NCI-H146 treated with DMSO at 0.1 percent for 48 hours (cell line): ENCODE data around the gene GM2A.
"Not testable (repeated sequence)": the region's sequence is repeated elsewhere in the genome, so short reads cannot be mapped to it uniquely, and the experiment has no call there.

ENCODE experiments used
- DNase-seq: peaks from one replicate; lab custom pipeline; 2025; ENCODE audit not compliant: unreplicated experiment; lab: John Stamatoyannopoulos, UW

The GM2A gene

DNA sequence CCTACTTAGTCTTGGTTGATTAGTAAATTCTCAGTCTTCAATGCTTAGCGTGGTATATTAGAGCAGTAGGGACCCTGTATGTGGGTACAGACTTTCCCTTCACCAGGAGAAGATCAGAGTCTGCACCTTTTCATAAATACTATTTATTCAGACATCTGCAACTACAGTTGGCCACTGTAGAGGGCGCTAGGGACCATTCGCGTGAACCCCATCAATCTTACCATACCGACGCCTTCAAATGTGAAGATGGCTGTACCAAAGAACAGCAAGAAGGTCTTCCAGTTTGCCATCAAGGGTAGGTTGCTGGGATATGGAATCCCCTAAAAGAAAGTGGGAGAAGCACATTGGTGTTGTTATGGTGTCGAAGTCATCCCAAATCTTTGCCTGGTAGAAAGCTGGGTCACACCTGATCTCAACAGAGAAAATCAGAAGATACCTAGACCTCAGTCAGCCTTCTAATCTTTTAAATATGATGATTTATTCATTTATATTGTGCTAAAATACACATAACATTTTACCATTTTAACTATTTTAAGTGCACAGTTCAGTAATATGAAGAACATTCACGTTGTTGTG, 31.5 kb downstream of the GM2A start:
- DNase-seq: no peak

DNA sequence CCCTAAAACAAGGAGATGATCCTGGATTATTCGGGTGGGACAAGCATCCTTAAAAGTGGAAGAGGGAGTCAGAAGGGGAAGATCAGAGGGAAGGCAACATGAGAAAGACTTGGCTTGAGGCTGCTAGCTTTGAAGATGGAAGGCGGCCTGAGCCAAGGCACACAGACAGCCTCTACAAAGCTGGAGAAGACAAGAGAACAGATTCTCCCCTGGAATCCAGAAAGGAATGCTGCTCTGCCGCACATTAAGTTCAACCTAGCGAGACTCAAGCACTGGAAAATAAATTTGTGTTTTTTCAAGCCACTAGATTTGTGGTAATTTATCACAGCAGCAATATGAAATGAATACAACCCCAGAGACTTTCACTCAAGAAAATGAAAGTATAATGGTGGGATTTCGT, 32.7 kb downstream of the GM2A start:
- DNase-seq: no peak

DNA sequence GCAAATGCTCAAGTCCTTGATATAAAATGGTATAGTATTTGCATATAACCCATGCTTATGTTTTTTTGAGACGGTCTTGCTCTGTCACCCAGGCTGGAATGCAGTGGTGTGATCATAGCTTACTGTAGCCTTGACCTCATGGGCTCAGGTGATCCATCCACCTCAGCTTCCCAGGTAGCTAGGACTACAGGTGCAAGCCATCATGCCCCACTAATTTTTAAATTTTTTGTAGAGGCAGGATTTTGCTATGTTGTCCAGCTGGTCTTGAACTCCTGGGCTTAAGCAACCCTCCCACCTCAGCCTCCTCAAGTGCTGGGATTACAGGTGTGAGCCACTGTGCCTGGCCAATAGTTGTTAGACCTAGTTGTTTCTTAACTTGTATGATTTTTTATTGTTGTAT, 33.3 kb downstream of the GM2A start:
- no peak for DNase-seq

DNA sequence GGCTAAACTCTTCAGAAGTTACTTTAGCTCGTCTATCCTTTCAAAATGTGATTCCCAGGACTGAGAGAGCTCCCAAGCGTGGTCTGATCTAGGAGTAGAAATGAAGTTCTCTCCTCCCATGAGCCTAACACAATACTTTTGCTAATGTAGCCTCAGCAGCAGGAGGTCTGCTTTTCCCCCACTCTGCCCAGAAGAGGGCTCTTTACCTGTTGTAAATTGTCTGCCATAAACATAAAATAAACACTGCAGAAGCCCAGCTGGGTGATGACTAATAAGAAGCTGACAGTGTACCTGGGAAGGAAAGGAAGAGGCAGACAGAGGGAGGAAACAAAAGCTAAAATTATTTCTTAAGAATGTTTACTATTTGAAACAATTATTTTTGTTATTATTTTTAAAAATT, 35.2 kb downstream of the GM2A start:
- DNase-seq: no peak

DNA sequence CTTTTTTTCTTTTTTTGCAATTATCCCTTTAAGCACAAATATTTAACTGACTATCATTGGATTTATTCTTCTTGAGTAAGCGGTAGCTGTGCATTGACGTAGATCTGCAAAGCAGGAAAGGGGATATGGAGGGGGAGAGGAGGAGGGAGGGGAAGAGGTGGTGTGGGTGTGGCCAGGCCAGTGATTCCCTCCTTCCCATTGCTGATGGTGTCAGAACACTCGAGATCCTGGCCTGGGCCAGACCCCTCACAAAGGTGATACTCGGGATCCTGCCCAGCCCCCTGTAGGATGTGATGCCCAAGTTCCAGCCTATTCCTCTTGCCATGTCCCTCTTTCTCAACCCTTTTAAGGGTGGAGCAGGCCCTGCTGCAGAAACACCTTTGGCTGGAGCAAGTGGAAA, 40.6 kb downstream of the GM2A start:
- no peak for DNase-seq

DNA sequence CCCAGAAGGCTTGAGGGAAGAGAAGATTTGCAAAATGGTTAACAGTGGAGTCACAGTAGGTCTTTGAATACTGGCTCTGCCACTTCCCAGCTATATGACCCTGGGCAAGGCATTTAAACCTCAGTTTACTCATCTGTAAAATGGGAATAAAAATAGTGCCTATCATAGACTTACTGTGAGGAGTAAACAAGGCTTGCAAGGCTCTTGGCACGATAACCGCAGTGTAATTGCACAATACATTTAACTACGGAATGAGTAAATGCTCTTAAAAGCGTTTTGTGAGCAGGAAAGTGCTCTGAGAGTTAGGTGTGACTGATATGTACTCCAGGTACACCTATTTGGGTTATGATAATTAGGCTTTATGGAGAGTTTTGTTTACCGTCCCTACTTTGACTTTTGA, 42.2 kb downstream of the GM2A start:
- DNase-seq: no peak

DNA sequence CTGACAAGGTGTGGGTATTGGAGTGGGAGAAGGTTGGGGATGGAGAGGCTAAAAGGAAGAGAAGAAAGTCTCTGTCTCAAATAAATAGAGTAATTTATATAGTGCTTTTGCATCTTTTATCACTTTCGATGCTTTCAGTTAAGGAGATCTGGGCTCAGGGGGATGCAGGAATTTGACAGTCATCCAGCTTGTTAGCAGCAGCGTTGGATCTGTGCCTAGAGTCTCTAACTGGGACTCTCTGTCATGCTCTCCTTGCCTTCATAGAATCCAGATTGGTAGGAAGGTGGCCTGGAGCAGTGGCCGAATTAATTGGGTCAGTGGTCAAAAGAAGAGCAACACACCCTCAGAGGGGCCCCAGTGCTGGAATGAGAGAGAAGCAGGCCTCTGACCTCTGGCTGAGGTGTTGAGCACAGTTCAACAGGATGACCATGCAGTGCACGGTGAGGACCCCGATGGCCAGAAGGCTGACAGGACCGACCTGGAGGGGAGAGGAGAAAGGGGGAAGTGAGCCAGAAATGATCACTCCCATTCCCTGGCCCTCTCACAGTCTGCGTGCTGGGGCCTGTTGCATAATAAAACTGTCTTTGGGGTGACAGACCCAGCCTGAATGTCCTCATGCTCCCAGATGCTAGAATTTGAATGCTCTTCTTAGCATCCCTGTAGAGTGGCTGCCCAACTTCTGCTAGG, 42.9 kb downstream of the GM2A start:
- DNase-seq: no peak

DNA sequence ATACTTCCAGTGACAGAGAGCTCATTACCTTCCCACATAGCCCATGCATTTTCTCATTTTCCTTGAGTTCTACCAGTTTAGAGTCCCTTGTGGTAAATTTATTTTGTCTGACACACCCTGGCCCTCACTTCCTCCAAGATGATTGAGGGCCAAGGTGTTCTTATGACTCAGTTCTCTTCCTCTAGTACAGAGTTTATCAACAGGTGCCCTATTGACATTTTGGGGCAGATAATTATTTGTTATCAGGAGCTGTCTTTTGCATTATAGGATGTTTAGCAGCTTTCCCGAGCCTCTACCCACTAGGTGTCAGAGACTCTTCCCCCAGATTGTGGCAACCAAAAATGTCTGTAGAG, 43.5 kb downstream of the GM2A start:
- DNase-seq: no peak

DNA sequence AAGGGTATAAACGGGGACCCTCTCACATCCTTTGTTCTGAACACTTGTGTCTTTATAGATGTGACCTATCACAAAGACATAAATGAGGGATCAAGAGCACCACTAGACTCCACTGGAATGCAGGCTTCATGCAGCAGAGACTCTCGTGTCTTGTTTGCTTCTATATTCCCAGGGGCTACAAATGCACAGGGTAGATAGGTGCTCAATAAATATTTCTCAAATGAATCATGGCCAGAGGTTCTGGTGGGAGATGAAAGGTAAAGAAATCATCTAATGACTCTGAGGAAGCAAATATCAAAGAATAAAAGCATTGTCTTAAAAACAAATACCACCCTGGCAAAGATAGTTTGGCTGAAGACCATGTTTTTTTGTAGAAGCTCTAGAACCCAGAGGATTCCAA, 44.0 kb downstream of the GM2A start:
- DNase-seq: no peak

DNA sequence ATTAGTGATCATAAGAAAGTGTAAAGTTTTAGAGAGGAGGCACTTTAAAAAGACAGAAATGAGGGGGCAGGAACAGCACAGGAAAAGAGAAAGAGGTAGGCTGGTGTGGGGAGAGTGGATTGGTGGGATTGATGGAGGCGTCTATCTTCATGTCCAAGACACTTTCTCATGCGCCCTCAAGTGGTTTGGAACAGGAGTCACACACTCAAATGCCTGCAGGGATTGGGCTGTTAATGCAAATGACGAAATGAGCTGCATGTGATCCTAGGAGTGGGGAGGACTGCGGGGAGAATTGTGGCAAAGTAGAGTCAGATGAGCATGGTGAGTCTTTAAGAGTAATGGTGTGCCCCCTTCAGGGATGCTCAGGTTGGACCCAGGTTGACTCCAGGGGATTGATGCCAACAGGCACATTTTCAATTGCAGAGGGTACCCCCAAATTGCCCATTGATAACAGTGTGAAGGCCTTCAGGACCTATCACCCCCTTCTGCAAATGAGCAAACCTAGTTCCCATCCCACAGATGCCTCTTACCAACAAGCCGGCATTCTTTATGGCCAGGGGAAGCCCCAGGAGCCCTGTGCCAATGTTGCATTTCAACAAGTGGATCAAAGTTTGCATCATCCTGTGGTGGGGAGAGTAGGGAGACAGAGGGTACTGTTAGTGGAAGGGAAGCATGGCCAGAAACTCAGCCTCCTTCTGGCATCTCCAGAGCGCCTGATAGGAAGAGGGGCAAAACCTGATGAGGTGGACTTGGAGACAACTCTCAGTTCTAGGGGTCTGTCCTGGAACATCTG, 45.3 kb downstream of the GM2A start:
- DNase-seq: no peak

DNA sequence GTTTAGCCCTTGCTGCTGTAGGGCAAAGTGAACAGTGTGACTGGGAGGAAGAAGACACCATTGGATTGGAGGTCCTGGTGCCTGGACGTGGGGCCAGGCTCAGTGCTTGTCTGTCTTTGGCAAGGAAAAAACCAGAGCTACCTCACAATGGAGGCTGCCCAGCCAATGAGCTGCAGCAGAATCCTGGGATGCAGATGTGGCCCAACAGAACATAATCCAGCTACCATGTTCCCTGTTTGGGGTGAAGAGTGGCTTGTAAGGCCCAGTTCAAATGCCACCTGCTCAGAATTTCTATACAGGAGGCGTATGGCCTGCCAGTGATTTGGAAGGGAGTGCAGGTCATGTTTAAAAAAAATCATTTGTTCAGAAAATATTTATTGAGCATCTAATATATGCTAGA, 50.7 kb downstream of the GM2A start, which contains the start of gene SLC36A3:
SLC36A3 (minus strand) TSS at position 101 of the 400 bp plus-strand sequence. CDS start 412 bp downstream, outside the sequence.
- DNase-seq: no peak

DNA sequence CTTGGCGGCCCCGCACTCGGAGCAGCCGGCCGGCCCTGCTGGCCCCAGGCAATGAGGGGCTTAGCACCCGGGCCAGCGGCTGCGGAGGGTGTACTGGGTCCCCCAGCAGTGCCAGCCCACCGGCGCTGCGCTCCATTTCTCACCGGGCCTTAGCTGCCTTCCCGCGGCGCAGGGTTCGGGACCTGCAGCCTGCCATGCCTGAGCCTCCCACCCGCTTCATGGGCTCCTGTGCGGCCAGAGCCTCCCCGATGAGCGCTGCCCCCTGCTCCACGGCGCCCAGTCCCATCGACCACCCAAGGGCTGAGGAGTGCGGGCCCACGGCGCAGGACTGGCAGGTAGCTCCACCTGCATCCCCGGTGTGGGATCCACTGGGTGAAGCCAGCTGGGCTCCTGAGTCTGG, 56.3 kb downstream of the GM2A start:
- DNase-seq: not testable (repeated sequence)

DNA sequence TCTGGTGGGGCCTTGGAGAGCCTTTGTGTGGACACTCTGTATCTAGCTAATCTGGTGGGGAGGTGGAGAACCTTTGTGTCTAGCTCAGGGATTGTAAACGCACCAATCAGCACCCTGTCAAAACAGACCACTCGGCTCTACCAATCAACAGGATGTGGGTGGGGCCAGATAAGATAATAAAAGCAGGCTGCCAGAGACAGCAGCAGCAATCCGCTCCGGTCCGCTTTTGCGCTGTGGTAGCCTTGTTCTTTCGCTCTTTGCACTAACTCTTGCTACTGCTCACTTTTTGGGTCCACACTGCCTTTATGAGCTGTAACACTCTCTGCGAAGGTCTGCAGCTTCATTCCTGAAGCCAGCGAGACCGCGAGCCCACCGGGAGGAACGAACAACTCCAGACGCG, 56.8 kb downstream of the GM2A start:
- DNase-seq: not testable (repeated sequence)

DNA sequence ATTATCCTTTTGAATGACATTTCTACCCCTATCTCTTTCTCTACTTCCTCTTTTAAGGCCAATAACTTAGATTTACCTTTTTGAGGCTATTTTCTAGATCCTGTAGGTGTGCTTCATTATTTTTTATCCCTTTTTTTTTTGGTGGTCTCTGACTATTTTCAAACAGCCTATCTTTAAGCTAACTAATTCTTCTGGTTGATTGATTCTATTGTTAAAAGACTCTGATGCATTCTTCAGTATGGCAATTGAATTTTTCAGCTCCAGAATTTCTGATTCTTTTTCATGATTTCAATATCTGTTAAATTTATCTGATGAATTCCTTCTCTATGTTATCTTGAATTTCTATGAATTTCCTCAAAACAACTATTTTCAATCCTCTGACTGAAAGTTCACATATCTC, 57.9 kb downstream of the GM2A start:
- DNase-seq: no peak

DNA sequence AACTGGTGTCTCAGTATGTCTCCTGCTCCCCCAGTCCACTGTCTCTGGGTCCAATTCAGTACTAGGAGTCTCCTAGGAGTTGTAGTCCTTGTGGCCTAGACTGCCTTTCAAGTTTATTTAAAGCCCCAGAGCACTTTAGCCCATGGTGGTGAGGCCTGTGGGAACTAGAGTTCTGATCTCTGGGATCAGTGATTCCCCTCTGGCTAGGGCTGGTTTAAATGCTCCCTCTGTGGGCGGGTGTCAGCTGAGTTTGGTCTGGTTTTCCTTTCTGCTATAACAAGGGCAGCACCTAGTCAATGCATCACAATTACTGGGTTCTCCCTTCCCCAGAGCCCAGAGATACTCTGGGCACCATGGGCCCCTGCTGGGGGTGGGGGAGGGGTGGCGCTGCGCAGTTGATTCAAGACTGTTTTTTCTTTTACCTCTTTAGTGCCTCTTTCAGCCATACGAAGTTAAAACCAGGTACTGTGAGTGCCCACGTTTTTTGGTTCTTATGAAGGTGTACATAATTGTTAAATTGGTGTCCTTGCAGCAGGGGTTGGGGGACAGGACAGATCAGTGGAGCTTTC, 59.9 kb downstream of the GM2A start:
- no peak for DNase-seq

DNA sequence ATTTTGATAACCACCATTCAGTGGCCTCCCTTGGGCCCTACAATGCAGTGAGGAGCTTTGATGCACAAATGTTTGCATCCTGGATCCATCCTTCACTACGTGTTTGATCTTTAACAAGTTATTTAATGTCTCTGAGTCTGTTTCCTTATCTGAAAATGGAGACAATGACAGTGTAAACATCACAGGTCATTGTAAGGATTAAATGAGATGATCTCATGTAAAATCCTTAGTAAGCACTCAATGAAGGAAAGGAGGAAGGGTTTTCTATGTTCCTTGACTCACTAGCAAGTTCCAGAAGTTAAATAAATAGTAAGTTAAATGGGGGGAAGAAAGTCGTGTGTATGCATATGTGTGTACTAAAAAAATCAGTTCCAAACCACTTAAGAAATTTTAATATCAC, 60.4 kb downstream of the GM2A start:
- no peak for DNase-seq

DNA sequence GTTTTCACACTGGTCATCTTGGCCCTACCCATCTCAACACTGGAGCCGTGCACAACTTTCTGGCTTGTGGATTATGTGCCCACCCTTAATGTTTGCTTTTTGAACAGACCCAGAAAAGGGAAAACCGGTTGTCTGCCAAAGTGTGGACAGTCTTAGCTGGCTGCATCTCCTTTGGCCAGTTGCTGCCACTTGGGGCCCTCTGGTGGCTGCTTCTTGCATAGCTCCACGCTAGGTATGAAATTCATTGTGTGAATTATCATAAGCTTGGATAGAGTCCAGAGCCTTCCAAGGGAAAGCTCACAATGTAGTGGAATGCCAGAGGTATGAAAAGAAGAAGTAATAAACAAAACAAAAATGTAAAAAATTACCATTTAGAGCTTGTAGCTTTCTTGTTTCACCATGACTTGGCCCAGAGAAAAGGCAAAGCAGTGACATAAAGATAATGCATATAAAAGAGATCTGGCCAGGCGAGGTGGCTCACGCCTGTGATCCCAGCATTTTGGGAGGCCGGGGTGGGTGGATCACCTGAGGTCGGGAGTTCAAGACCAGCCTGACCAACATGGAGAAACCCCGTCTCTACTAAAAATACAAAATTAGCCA, 63.1 kb downstream of the GM2A start:
- no peak for DNase-seq

DNA sequence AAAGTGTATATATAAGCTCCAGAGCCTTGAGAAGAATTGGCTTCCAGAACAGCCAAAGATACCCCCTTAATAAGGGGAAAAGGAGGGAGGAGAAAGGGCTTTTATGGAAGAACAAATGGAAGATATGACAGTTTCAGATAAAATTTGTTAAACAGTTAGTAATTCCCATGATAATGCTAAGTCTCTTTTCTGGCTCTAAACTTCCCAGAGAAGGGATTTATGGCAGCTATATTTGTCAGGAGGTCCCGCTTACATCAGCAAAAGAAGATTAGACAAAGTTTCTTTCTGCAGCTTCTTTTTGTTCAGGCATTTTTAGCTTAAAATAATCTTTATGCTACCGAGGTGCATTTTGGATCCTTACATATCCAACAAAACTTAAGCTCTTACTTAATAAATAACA, 64.9 kb downstream of the GM2A start:
- DNase-seq: no peak

DNA sequence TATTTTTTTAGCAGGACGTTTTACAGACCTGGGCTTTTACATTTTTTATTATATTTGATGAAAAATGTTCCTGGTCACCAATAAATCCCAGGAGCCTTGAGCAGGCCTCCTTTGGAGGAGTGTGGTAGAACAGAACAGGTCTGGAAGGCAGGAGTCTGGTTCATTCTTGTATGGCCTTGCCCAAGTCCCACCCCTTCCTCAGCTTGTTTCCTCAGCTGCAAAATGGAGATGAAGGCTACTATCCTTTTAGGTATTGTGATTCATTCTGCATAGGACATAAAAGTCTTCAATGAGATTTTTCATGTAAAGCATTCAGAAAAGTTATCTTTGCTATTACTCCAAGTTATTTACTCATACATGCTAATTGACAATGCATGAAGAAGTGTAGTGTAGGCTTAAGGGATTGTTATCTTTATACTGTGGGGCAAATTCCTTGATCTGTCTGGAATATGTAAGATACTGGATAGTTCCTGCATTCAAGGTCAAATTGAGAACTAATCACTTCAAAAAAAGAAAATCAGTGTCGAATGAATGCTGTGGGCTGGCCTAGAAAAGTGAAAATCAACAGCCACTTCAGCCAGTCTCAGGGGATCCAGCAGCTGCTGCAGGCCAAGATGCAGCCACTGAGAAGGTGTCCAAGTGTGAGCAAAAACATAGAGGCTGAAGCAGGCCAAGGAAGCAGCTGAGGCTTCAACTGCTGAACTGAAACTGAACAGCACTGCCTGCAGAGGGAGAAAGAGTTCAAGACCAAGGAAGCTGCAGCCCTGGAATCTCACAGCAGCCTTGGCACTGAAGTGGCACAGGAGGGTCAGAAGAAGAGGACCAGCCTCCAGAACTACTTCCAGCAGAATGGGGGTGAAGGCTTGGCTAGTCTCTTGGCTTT, 66.1 kb downstream of the GM2A start:
- DNase-seq: no peak
